IMR-90 (cell line): Measurements from ENCODE around the gene DNAJC7. TPM values are rescaled to one million over a fixed set of nuclear protein-coding genes. Genes with fewer than 3 reads are reported as not detected.
A peak's percentile ranks its signal among the peaks of the same experiment; 100 is the strongest.

Source experiments
- ATAC-seq: fragments of 200-7000 bp; cut with Tn5 transposase; 2 replicates; pipeline ENCODE4 v1.9.1; 2020; ENCODE audit warnings: low read depth, mild to moderate bottlenecking, moderate library complexity
- BruUV-seq: library from RNA; stranded (reverse); fragments of 400-500 nt; replicated peaks from 2 replicates; lab custom pipeline; 2021; lab: Mats Ljungman, UMichigan
- CTCF ChIA-PET: fragments of 300-600 bp; formaldehyde crosslinking; extraction: SDS; loops from one replicate; lab custom pipeline; 2021; ENCODE audit warnings: antibody characterized with exemption; lab: Yijun Ruan, JAX
- POLR2A ChIA-PET: fragments of 300-600 bp; sonication (Branson Sonifier 250); formaldehyde crosslinking; loops from one replicate; lab custom pipeline; 2022; ENCODE audit warnings: antibody characterized with exemption; ENCODE audit not compliant: unreplicated experiment; lab: Charles Lee
- DNase-seq: peaks from one replicate; pipeline ENCODE4 v3.0.0; 2013
- H2AFZ ChIP-seq: replicated peaks from 2 replicates; pipeline ENCODE3; 2013; ENCODE audit warnings: low read length, mild to moderate bottlenecking; ENCODE audit not compliant: poor library complexity
- H2AK5ac ChIP-seq: 2 replicates; pipeline ENCODE4 v1.6.1; 2013; ENCODE audit warnings: low read depth, low read length, inconsistent platforms
- H2AK9ac ChIP-seq: replicated peaks from 2 replicates; pipeline ENCODE3; 2013; ENCODE audit warnings: mild to moderate bottlenecking, low read depth, low read length, moderate library complexity; ENCODE audit not compliant: poor library complexity
- H2BK120ac ChIP-seq: 2 replicates; pipeline ENCODE4 v1.6.1; 2013; ENCODE audit warnings: low read depth, low read length, inconsistent platforms
- H2BK15ac ChIP-seq: 3 replicates; pipeline ENCODE4 v1.6.1; 2013; ENCODE audit warnings: low read depth, low read length, inconsistent platforms
- H2BK20ac ChIP-seq: 2 replicates; pipeline ENCODE4 v1.6.1; 2013; ENCODE audit warnings: low read depth, mild to moderate bottlenecking, inconsistent platforms, low read length, moderate library complexity
- H2BK5ac ChIP-seq: 2 replicates; pipeline ENCODE4 v1.6.1; 2013; ENCODE audit warnings: mild to moderate bottlenecking, low read depth, low read length, inconsistent platforms; ENCODE audit not compliant: poor library complexity, severe bottlenecking
- H3K14ac ChIP-seq: replicated peaks from 2 replicates; pipeline ENCODE4 v1.6.1; 2013; ENCODE audit warnings: low read depth, low read length, inconsistent platforms
- H3K18ac ChIP-seq: 2 replicates; pipeline ENCODE4 v1.6.1; 2013; ENCODE audit warnings: low read depth, low read length, control low read depth
- H3K23ac ChIP-seq: 2 replicates; pipeline ENCODE4 v1.6.1; 2013; ENCODE audit warnings: low read depth, low read length, inconsistent platforms
- H3K27ac ChIP-seq: 2 replicates; pipeline ENCODE4 v1.5.1; 2013; ENCODE audit warnings: mild to moderate bottlenecking, control low read depth, low read length; ENCODE audit not compliant: insufficient read depth
- H3K27me3 ChIP-seq: 2 replicates; pipeline ENCODE4 v1.6.1; 2013; ENCODE audit warnings: low read length; ENCODE audit not compliant: control insufficient read depth, insufficient read depth
- H3K36me3 ChIP-seq: 2 replicates; pipeline ENCODE4 v1.6.1; 2013; ENCODE audit warnings: low read length, mixed read lengths; ENCODE audit not compliant: control insufficient read depth, insufficient read depth
- H3K4ac ChIP-seq: 2 replicates; pipeline ENCODE4 v1.6.1; 2013; ENCODE audit warnings: low read depth, low read length, inconsistent platforms
- H3K4me1 ChIP-seq: 2 replicates; pipeline ENCODE4 v1.6.1; 2013; ENCODE audit warnings: low read length, mixed read lengths; ENCODE audit not compliant: control insufficient read depth, insufficient read depth
- H3K4me2 ChIP-seq: 2 replicates; pipeline ENCODE4 v1.6.1; 2013; ENCODE audit warnings: low read depth, mild to moderate bottlenecking, control low read depth, low read length, moderate library complexity
- H3K4me3 ChIP-seq: 2 replicates; pipeline ENCODE4 v1.5.1; 2013; ENCODE audit warnings: low read depth, mild to moderate bottlenecking, control low read depth, low read length, moderate library complexity; ENCODE audit not compliant: insufficient read depth
- H3K56ac ChIP-seq: 2 replicates; pipeline ENCODE4 v1.6.1; 2013; ENCODE audit warnings: low read length, inconsistent platforms; ENCODE audit not compliant: insufficient read depth; ENCODE audit errors: extremely low read depth
- H3K79me1 ChIP-seq, 2 experiments: 2 replicates each; pipeline ENCODE4 v1.6.1; 2013; ENCODE audit warnings: low read length in 2 of 2, inconsistent platforms in 1 of 2, low read depth in 1 of 2
- H3K9ac ChIP-seq: 2 replicates; pipeline ENCODE4 v1.6.1; 2013; ENCODE audit warnings: low read depth, low read length, control low read depth
- H3K9me1 ChIP-seq: 2 replicates; pipeline ENCODE4 v1.6.1; 2013; ENCODE audit warnings: low read length, inconsistent platforms; ENCODE audit not compliant: insufficient read depth
- H3K9me3 ChIP-seq: 2 replicates; pipeline ENCODE4 v1.6.1; 2013; ENCODE audit warnings: low read length; ENCODE audit not compliant: control insufficient read depth, insufficient read depth
- H4K20me1 ChIP-seq: 2 replicates; pipeline ENCODE4 v1.6.1; 2013; ENCODE audit warnings: low read length, inconsistent platforms; ENCODE audit not compliant: insufficient read depth
- H4K5ac ChIP-seq: 2 replicates; pipeline ENCODE4 v1.6.1; 2013; ENCODE audit warnings: mild to moderate bottlenecking, low read depth, low read length, control low read depth
- H4K8ac ChIP-seq, 2 experiments: 2 replicates each; pipeline ENCODE4 v1.6.1; 2013; ENCODE audit warnings: low read depth in 2 of 2, low read length in 2 of 2, control low read depth in 1 of 2, inconsistent platforms in 1 of 2
- H4K91ac ChIP-seq: 2 replicates; pipeline ENCODE4 v1.6.1; 2013; ENCODE audit warnings: low read depth, low read length, inconsistent platforms; ENCODE audit not compliant: insufficient read depth
- BHLHE40 ChIP-seq: fragments of 150-350 bp; IDR thresholded peaks from 2 replicates; pipeline ENCODE4 v1.6.1; 2016; ENCODE audit warnings: mild to moderate bottlenecking, low read depth, low read length
- CHD1 ChIP-seq: IDR thresholded peaks from 2 replicates; pipeline ENCODE4 v1.6.1; 2012; ENCODE audit warnings: low read depth, low read length, improper control_type of control experiment
- FOS ChIP-seq: fragments of 150-350 bp; IDR thresholded peaks from 2 replicates; pipeline ENCODE4 v1.6.1; 2016; ENCODE audit warnings: low read depth, low read length
- MAFK ChIP-seq: IDR thresholded peaks from 2 replicates; pipeline ENCODE4 v1.6.1; 2012; ENCODE audit warnings: low read depth, low read length, improper control_type of control experiment
- MAZ ChIP-seq: IDR thresholded peaks from 2 replicates; pipeline ENCODE4 v1.6.1; 2012; ENCODE audit warnings: low read depth, mild to moderate bottlenecking, low read length, improper control_type of control experiment, moderate library complexity, borderline replicate concordance
- RAD21 ChIP-seq: IDR thresholded peaks from 2 replicates; pipeline ENCODE4 v1.6.1; 2012; ENCODE audit warnings: low read length, improper control_type of control experiment
- WGBS, 2 experiments: methylation state at CpG; one replicate each; pipeline versions ENCODE4 v1.1.5 to v1.1.7; 2013; ENCODE audit warnings: missing lambda C conversion rate in 2 of 2; ENCODE audit not compliant: insufficient read length in 1 of 2; ENCODE audit errors: extremely low coverage in 2 of 2; 5-methylcytosine and 5-hydroxymethylcytosine counted together
- dilution Hi-C: fragments of 300-500 bp; cut with HindIII; formaldehyde crosslinking; loops from one replicate; pipeline ENCODE4 v1.14.3; 2018; ENCODE audit warnings: low sequenced_read_pairs; ENCODE audit not compliant: unreplicated experiment
- in situ Hi-C: fragments of 300-500 bp; cut with MboI; formaldehyde crosslinking; loops from 3 replicates; pipeline ENCODE4 v1.14.3; 2019; ENCODE audit warnings: low sequenced_read_pairs, inconsistent platforms, mixed read lengths
- intact Hi-C: fragments of 100-400 bp; cut with micrococcal nuclease; formaldehyde crosslinking; loops from 2 replicates; pipeline ENCODE4 v1.10.0; 2022
- polyA plus RNA-seq, 3 experiments: library from polyadenylated mRNA; depleted of rRNA; stranded (reverse); fragments of >200 nt; gene quantifications; 2 replicates each; pipeline ENCODE4 v1.2.3, GENCODE V29; 2012; ENCODE audit warnings: low replicate concordance in 1 of 3
- total RNA-seq: library from RNA; depleted of rRNA; stranded (reverse); fragments of >200 nt; gene quantifications from 2 replicates; pipeline ENCODE4 v1.2.3, GENCODE V29; 2012
- TF ChIP-seq, protein P1 (sequence below): fragments of 150-350 bp; IDR thresholded peaks from 2 replicates; pipeline ENCODE4 v1.6.1; 2017; ENCODE audit warnings: mild to moderate bottlenecking, antibody characterized with exemption, low read length, low read depth
- TF ChIP-seq, protein P2 (sequence below): conservative IDR thresholded peaks from 2 replicates; pipeline ENCODE4 v1.5.1; 2012; ENCODE audit warnings: mild to moderate bottlenecking, low read depth, low read length, improper control_type of control experiment

Gene DNAJC7
- total and polyA plus RNA-seq, 2 of the 4 experiments (the other 2 are of a cell fraction): 49.3 to 71.7 TPM

DNA sequence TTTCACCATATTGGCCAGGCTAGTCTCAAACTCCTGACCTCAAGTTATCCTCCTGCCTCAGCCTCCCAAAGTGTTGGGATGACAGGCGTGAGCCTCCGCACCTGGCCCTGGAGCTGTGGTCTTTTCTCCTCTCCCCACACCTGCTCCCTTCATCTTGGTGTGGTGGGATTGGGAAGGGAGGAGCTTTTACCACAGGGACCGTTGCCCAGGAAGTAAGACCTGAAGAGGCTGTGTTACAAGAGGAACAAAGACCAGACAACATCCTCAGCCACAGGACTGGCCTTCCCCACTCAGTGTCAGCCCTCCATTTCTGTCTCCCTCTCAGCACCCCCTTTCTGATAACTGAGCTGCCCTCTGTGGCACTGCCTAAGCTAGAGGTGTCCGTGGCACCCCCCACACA is 42.6 kb upstream of the DNAJC7 start:
- in situ Hi-C loops: no loop called here
- POLR2A ChIA-PET: no interaction called here
- H3K4me2 ChIP-seq: no peak overlapping the region

More for the DNA sequence above, 42.6 kb upstream of the DNAJC7 start:
- no peak overlapping the region for H2AK5ac ChIP-seq
- no peak for DNase-seq
- H3K27ac ChIP-seq: no peak overlapping the region
- BruUV-seq: no TSS peak
- no peaks in the 10 kb centered on the region for H3K79me1 ChIP-seq
- no CpG with 5 or more reads among the region's 4 CpGs for WGBS, 2 experiments
- H3K14ac ChIP-seq: no peak overlapping the region
- no peaks in the 10 kb centered on the region for H3K9me3 ChIP-seq
- H2BK5ac ChIP-seq: no peak overlapping the region
- H3K56ac ChIP-seq: no peak overlapping the region
- H3K9ac ChIP-seq: no peak overlapping the region
- CTCF ChIA-PET: no interaction called here
- H4K20me1 ChIP-seq: no peaks in the 10 kb centered on the region
- no peak overlapping the region for H4K8ac ChIP-seq
- dilution Hi-C loops: no loop called here
- H2BK20ac ChIP-seq: no peak overlapping the region
- no peak overlapping the region for H3K4ac ChIP-seq
- H3K23ac ChIP-seq: no peak overlapping the region
- H2BK120ac ChIP-seq: no peak overlapping the region
- TF ChIP-seq, protein P1, sequence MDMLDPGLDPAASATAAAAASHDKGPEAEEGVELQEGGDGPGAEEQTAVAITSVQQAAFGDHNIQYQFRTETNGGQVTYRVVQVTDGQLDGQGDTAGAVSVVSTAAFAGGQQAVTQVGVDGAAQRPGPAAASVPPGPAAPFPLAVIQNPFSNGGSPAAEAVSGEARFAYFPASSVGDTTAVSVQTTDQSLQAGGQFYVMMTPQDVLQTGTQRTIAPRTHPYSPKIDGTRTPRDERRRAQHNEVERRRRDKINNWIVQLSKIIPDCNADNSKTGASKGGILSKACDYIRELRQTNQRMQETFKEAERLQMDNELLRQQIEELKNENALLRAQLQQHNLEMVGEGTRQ: no peak
- TF ChIP-seq FOS (no peak), RAD21 (no peak), MAFK (no peak), BHLHE40 (no peak), CHD1 (no peak), MAZ (no peak)
- TF ChIP-seq, protein P2, sequence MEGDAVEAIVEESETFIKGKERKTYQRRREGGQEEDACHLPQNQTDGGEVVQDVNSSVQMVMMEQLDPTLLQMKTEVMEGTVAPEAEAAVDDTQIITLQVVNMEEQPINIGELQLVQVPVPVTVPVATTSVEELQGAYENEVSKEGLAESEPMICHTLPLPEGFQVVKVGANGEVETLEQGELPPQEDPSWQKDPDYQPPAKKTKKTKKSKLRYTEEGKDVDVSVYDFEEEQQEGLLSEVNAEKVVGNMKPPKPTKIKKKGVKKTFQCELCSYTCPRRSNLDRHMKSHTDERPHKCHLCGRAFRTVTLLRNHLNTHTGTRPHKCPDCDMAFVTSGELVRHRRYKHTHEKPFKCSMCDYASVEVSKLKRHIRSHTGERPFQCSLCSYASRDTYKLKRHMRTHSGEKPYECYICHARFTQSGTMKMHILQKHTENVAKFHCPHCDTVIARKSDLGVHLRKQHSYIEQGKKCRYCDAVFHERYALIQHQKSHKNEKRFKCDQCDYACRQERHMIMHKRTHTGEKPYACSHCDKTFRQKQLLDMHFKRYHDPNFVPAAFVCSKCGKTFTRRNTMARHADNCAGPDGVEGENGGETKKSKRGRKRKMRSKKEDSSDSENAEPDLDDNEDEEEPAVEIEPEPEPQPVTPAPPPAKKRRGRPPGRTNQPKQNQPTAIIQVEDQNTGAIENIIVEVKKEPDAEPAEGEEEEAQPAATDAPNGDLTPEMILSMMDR: no peak
- H2AK9ac ChIP-seq: peak overlapping the region; percentile 90
- peaks cover 3% of the 10 kb centered on the region; the same call in 1 of the 2 replicates for H3K9me1 ChIP-seq
- no peak for ATAC-seq
- no peak overlapping the region for H2BK15ac ChIP-seq
- no peak overlapping the region for H3K18ac ChIP-seq
- no peaks in the 10 kb centered on the region for H3K36me3 ChIP-seq
- H3K27me3 ChIP-seq: peaks cover 54% of the 10 kb centered on the region
- H4K5ac ChIP-seq: no peak overlapping the region
- intact Hi-C loops: no loop called here
- H3K4me1 ChIP-seq: no peaks in the 10 kb centered on the region
- H4K91ac ChIP-seq: no peak overlapping the region
- H3K4me3 ChIP-seq: no peak overlapping the region
- H2AFZ ChIP-seq: no peak overlapping the region
